OCI-LY7 (cell line): Measurements from ENCODE around the gene KIF12. TPM values are rescaled to one million over a fixed set of nuclear protein-coding genes. Genes with fewer than 3 reads are reported as not detected.

ENCODE experiments used
- BruUV-seq: library from RNA; stranded (reverse); fragments of 400-500 nt; replicated peaks from 2 replicates; lab custom pipeline; 2021; lab: Mats Ljungman, UMichigan
- CTCF ChIA-PET: fragments of 300-600 bp; sonication (Branson Sonifier 250); formaldehyde crosslinking; loops from one replicate; lab custom pipeline; 2022; ENCODE audit warnings: antibody characterized with exemption; ENCODE audit not compliant: unreplicated experiment; lab: Charles Lee
- POLR2A ChIA-PET: fragments of 300-600 bp; sonication (Branson Sonifier 250); formaldehyde crosslinking; loops from one replicate; lab custom pipeline; 2022; ENCODE audit warnings: antibody characterized with exemption; lab: Charles Lee
- DNase-seq: peaks from one replicate; pipeline ENCODE4 v3.0.0-alpha.2; 2015; ENCODE audit warnings: low spot score
- H2AFZ ChIP-seq: fragments of 200-600 bp; sonication (generic), shearing (Covaris generic); 2 replicates; pipeline ENCODE4 v1.6.1; 2014; ENCODE audit warnings: mild to moderate bottlenecking, antibody characterized with exemption, low read length, moderate library complexity
- H3K27ac ChIP-seq: fragments of 200-600 bp; sonication (generic); 2 replicates; pipeline ENCODE4 v1.5.1; 2014; ENCODE audit warnings: mixed run types, low read depth, mild to moderate bottlenecking, moderate library complexity, low read length, inconsistent platforms; ENCODE audit not compliant: poor library complexity, severe bottlenecking
- H3K36me3 ChIP-seq: fragments of 200-600 bp; sonication (generic); 2 replicates; pipeline ENCODE4 v1.6.1; 2014; ENCODE audit warnings: mild to moderate bottlenecking, antibody characterized with exemption, low read length, moderate library complexity, mixed read lengths; ENCODE audit not compliant: insufficient read depth
- H3K4me1 ChIP-seq: fragments of 200-600 bp; sonication (generic); 2 replicates; pipeline ENCODE4 v1.5.1; 2014; ENCODE audit warnings: mild to moderate bottlenecking, low read length; ENCODE audit not compliant: insufficient read depth, poor library complexity, severe bottlenecking
- H3K4me2 ChIP-seq: fragments of 200-600 bp; sonication (generic); 2 replicates; pipeline ENCODE4 v1.6.1; 2014; ENCODE audit warnings: mild to moderate bottlenecking, low read length
- H3K4me3 ChIP-seq: fragments of 200-600 bp; sonication (generic); 2 replicates; pipeline ENCODE4 v1.5.1; 2014; ENCODE audit warnings: mild to moderate bottlenecking, low read depth, low read length; ENCODE audit not compliant: poor library complexity, severe bottlenecking
- H3K79me2 ChIP-seq: fragments of 200-600 bp; sonication (generic); 2 replicates; pipeline ENCODE4 v1.6.1; 2016; ENCODE audit warnings: low read depth, mild to moderate bottlenecking, low read length, moderate library complexity, mixed read lengths; ENCODE audit not compliant: insufficient read depth
- H3K9me2 ChIP-seq: fragments of 200-600 bp; sonication (generic); 2 replicates; pipeline ENCODE4 v1.6.1; 2016; ENCODE audit warnings: mild to moderate bottlenecking, low read length, mixed read lengths; ENCODE audit not compliant: insufficient read depth
- H3K9me3 ChIP-seq: fragments of 200-600 bp; sonication (generic); 2 replicates; pipeline ENCODE4 v1.6.1; 2014; ENCODE audit warnings: mild to moderate bottlenecking, mixed run types, low read length, mixed read lengths
- H4K20me1 ChIP-seq: fragments of 200-600 bp; sonication (generic); 2 replicates; pipeline ENCODE4 v1.6.1; 2014; ENCODE audit warnings: mild to moderate bottlenecking, antibody characterized with exemption, low read length, moderate library complexity, mixed read lengths; ENCODE audit not compliant: insufficient read depth
- CTCF ChIP-seq: fragments of 200-600 bp; sonication (generic); conservative IDR thresholded peaks from 2 replicates; pipeline ENCODE4 v1.5.1; 2014; ENCODE audit warnings: mild to moderate bottlenecking, antibody characterized with exemption, low read length, moderate library complexity, mixed read lengths
- EZH2phosphoT487 ChIP-seq: fragments of 200-600 bp; sonication (generic); IDR thresholded peaks from 2 replicates; pipeline ENCODE4 v1.6.1; 2018; ENCODE audit warnings: low read depth, borderline replicate concordance, mild to moderate bottlenecking, mixed run types, antibody characterized with exemption, low read length, moderate library complexity, mixed read lengths
- intact Hi-C: fragments of 100-400 bp; cut with micrococcal nuclease; formaldehyde crosslinking; loops from one replicate; pipeline ENCODE4 v1.10.0; 2022; ENCODE audit not compliant: unreplicated experiment
- total RNA-seq, 2 experiments: library from RNA; depleted of rRNA in 1 of 2; stranded (reverse); fragments of >200 nt in 1 of 2; shearing (Covaris generic) in 1 of 2; gene quantifications; 2 replicates each; pipeline ENCODE4 v1.2.3, GENCODE V29; 2014 to 2022

KIF12 gene
- total RNA-seq, 2 experiments from 2014 or later = not detected

- POLR2A ChIA-PET = interaction anchor here (0.8 kb wide), 1 partner anchor 1967 kb away, joined by 3 read pairs; no protein-coding TSS in a partner anchor
- H4K20me1 ChIP-seq = no peaks in the 10 kb centered on the region
- H2AFZ ChIP-seq = no peak overlapping the region
- no peaks in the 10 kb centered on the region for H3K4me1 ChIP-seq
- no peak overlapping the region for H3K4me2 ChIP-seq
- intact Hi-C loops = no loop called here
- H3K79me2 ChIP-seq = no peaks in the 10 kb centered on the region
- no peaks in the 10 kb centered on the region for H3K9me3 ChIP-seq
- no peaks in the 10 kb centered on the region for H3K9me2 ChIP-seq
- no peaks in the 10 kb centered on the region for H3K36me3 ChIP-seq
- no TSS peak for BruUV-seq
- no peak for DNase-seq
- CTCF ChIA-PET = no interaction called here
- no peak overlapping the region for H3K27ac ChIP-seq
- no peak for TF ChIP-seq EZH2phosphoT487
- TF ChIP-seq CTCF = no peak
- no peak overlapping the region for H3K4me3 ChIP-seq
Observed at GRCh38 chr9:114114364-114114763, 15.3 kb upstream of the KIF12 start.

- CTCF ChIA-PET = no interaction called here
- POLR2A ChIA-PET = no interaction called here
- Histone ChIP-seq H3K27ac (no peak overlapping the region), H3K79me2 (no peaks in the 10 kb centered on the region), H3K4me1 (no peaks in the 10 kb centered on the region), H3K36me3 (no peaks in the 10 kb centered on the region), H3K4me3 (no peak overlapping the region), H4K20me1 (no peaks in the 10 kb centered on the region), H3K4me2 (no peak overlapping the region), H2AFZ (no peak overlapping the region), H3K9me2 (no peaks in the 10 kb centered on the region), H3K9me3 (no peaks in the 10 kb centered on the region)
- no peak for DNase-seq
- BruUV-seq = no TSS peak
- intact Hi-C loops = no loop called here
- TF ChIP-seq CTCF = no peak
- no peak for TF ChIP-seq EZH2phosphoT487
Observed at GRCh38 chr9:114112778-114113584, 13.9 kb upstream of the KIF12 start.

DNA sequence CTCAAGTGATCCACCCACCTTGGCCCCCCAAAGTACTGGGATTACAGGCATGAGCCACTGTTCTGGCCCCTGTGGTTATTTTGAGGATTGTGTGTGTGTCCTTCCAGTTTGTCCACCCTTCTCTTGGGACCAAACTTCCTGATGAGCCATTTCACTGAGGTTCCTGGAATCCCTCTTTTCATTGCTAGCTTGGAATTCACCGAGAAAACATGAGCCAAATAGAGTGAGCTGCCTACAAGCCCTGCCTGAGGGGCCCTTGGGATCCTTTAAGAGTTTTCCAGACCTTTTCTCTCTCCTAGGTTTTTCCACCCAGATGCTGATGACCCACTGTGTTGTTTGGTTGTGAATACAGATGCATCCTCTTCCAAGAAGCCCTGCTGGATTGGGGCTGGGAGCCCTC lies 13.2 kb upstream of the KIF12 start:
- Histone ChIP-seq H3K4me1 (no peaks in the 10 kb centered on the region), H3K36me3 (no peaks in the 10 kb centered on the region), H3K4me2 (no peak overlapping the region), H3K27ac (no peak overlapping the region), H3K79me2 (no peaks in the 10 kb centered on the region), H3K4me3 (no peak overlapping the region), H4K20me1 (no peaks in the 10 kb centered on the region), H3K9me2 (no peaks in the 10 kb centered on the region), H3K9me3 (no peaks in the 10 kb centered on the region), H2AFZ (no peak overlapping the region)
- DNase-seq = no peak
- no TSS peak for BruUV-seq
- intact Hi-C loops = no loop called here
- no peak for TF ChIP-seq EZH2phosphoT487
- no peak for TF ChIP-seq CTCF
- CTCF ChIA-PET = no interaction called here
- POLR2A ChIA-PET = interaction anchor here (1.1 kb wide), 1 partner anchor 11 kb away, joined by 3 read pairs; no protein-coding TSS in a partner anchor
